NCI-H510A treated with DMSO at 0.1 percent for 48 hours (cell line): ENCODE measurements around the gene EMC8.

ENCODE experiments used
- DNase-seq: peaks from one replicate; lab custom pipeline; 2025; lab: John Stamatoyannopoulos, UW

EMC8 gene

GRCh38 chr16:85753559-85753958 is 45.8 kb downstream of the EMC8 start:
- no peak for DNase-seq

- DNase-seq, result peak; percentile 60
Observed at GRCh38 chr16:85752511-85753420, 46.6 kb downstream of the EMC8 start.

GRCh38 chr16:85751698-85752501 is 47.4 kb downstream of the EMC8 start:
- DNase-seq, result no peak

GRCh38 chr16:85750827-85751697 is 48.3 kb downstream of the EMC8 start, which contains the start of gene C16orf74:
C16orf74 (minus strand) TSS chr16:85751096; CDS start chr16:85735217, 15,879 bp downstream.
- DNase-seq, result peak; percentile 17

GRCh38 chr16:85750146-85750826 is 49.1 kb downstream of the EMC8 start:
- no peak for DNase-seq

GRCh38 chr16:85749771-85750145 is 49.6 kb downstream of the EMC8 start:
- no peak for DNase-seq

- no peak for DNase-seq
Observed at GRCh38 chr16:85746460-85747215, 52.7 kb downstream of the EMC8 start.

GRCh38 chr16:85738923-85739715 is 60.2 kb downstream of the EMC8 start:
- DNase-seq, result no peak

GRCh38 chr16:85736921-85737320 is 62.4 kb downstream of the EMC8 start:
- DNase-seq, result no peak

- no peak for DNase-seq
Observed at GRCh38 chr16:85735946-85736345, 63.4 kb downstream of the EMC8 start.

GRCh38 chr16:85735225-85735635 is 64.1 kb downstream of the EMC8 start:
- no peak for DNase-seq

- DNase-seq, result no peak
Observed at GRCh38 chr16:85734311-85735017, 64.9 kb downstream of the EMC8 start.

- DNase-seq, result no peak
Observed at GRCh38 chr16:85733839-85734170, 65.5 kb downstream of the EMC8 start.

GRCh38 chr16:85733155-85733838 is 66.0 kb downstream of the EMC8 start:
- no peak for DNase-seq

- DNase-seq, result no peak
Observed at GRCh38 chr16:85731179-85731578, 68.2 kb downstream of the EMC8 start.

GRCh38 chr16:85730186-85730465 is 69.2 kb downstream of the EMC8 start:
- no peak for DNase-seq

- DNase-seq, result no peak
Observed at GRCh38 chr16:85729452-85730185, 69.7 kb downstream of the EMC8 start.

- DNase-seq, result no peak
Observed at GRCh38 chr16:85728879-85729278, 70.5 kb downstream of the EMC8 start.
